Liver (tissue), 9 donors: ENCODE data around the gene ZFP62. TPM values are rescaled to one million over a fixed set of nuclear protein-coding genes. Genes with fewer than 3 reads are reported as not detected.

Experiments used
- DNase-seq: peaks from one replicate; pipeline ENCODE4 v3.0.0-alpha.2; 2017; ENCODE audit warnings: low spot score
- H3K27ac ChIP-seq, 2 donors: one replicate each; pipeline ENCODE4 v1.7.0; 2013; ENCODE audit warnings: inconsistent platforms in 2 of 2, low read length in 2 of 2, control low read depth in 1 of 2, low read depth in 1 of 2, mild to moderate bottlenecking in 1 of 2
- H3K27me3 ChIP-seq, 4 donors: one replicate each; pipeline versions ENCODE4 v1.6.1 to v1.7.0; 2013; ENCODE audit warnings: low read length in 3 of 4, inconsistent platforms in 1 of 4, mild to moderate bottlenecking in 1 of 4, moderate library complexity in 1 of 4; ENCODE audit not compliant: control insufficient read depth in 4 of 4, insufficient read depth in 4 of 4
- H3K36me3 ChIP-seq, 4 donors: one replicate each; pipeline versions ENCODE4 v1.6.1 to v1.7.0; 2013; ENCODE audit warnings: low read length in 3 of 4, mild to moderate bottlenecking in 3 of 4, low read depth in 1 of 4, moderate library complexity in 1 of 4; ENCODE audit not compliant: control insufficient read depth in 4 of 4, insufficient read depth in 3 of 4
- H3K4me1 ChIP-seq, 4 donors: one replicate each; pipeline versions ENCODE4 v1.6.1 to v1.7.0; 2013; ENCODE audit warnings: low read length in 3 of 4, mild to moderate bottlenecking in 3 of 4, moderate library complexity in 1 of 4; ENCODE audit not compliant: control insufficient read depth in 4 of 4, insufficient read depth in 4 of 4
- H3K4me3 ChIP-seq, 3 donors: one replicate each; pipeline versions ENCODE4 v1.6.1 to v1.7.0; 2013; ENCODE audit warnings: low read length in 3 of 3, control low read depth in 1 of 3, low read depth in 1 of 3, mild to moderate bottlenecking in 1 of 3
- H3K9ac ChIP-seq, 2 donors: one replicate each; pipeline ENCODE4 v1.7.0; 2013; ENCODE audit warnings: low read length in 2 of 2, mild to moderate bottlenecking in 2 of 2, moderate library complexity in 2 of 2, control low read depth in 1 of 2, low read depth in 1 of 2
- H3K9me3 ChIP-seq, 4 donors: one replicate each; pipeline versions ENCODE4 v1.6.1 to v1.7.0; 2013; ENCODE audit warnings: low read length in 3 of 4; ENCODE audit not compliant: control insufficient read depth in 4 of 4
- EGR1 ChIP-seq, 2 donors: IDR thresholded peaks; 2 replicates each; pipeline ENCODE4 v1.6.1; 2016 to 2018; ENCODE audit warnings: antibody characterized with exemption in 2 of 2, low read depth in 2 of 2
- FOXA1 ChIP-seq: IDR thresholded peaks from 2 replicates; pipeline ENCODE4 v1.6.1; 2016; ENCODE audit warnings: antibody characterized with exemption
- FOXA2 ChIP-seq: IDR thresholded peaks from 2 replicates; pipeline ENCODE4 v1.6.1; 2016; ENCODE audit warnings: antibody characterized with exemption
- GABPA ChIP-seq, 2 donors: IDR thresholded peaks in 1 of 2; conservative IDR thresholded peaks in 1 of 2; 2 replicates each; pipeline ENCODE4 v1.6.1; 2016; ENCODE audit warnings: antibody characterized with exemption in 2 of 2, mild to moderate bottlenecking in 1 of 2, moderate library complexity in 1 of 2
- HNF4A ChIP-seq, 2 donors: conservative IDR thresholded peaks; 2 replicates each; pipeline ENCODE4 v1.6.1; 2016; ENCODE audit warnings: antibody characterized with exemption in 2 of 2, mild to moderate bottlenecking in 2 of 2
- HNF4G ChIP-seq: IDR thresholded peaks from 2 replicates; pipeline ENCODE4 v1.6.1; 2016; ENCODE audit warnings: antibody characterized with exemption
- JUND ChIP-seq, 2 donors: IDR thresholded peaks; 2 replicates each; pipeline ENCODE4 v1.6.1; 2016; ENCODE audit warnings: antibody characterized with exemption in 2 of 2
- NR2F2 ChIP-seq: IDR thresholded peaks from 2 replicates; pipeline ENCODE4 v1.6.1; 2016; ENCODE audit warnings: antibody characterized with exemption
- RAD21 ChIP-seq, 2 donors: IDR thresholded peaks; 2 replicates each; pipeline ENCODE4 v1.6.1; 2016; ENCODE audit warnings: antibody characterized with exemption in 2 of 2, mild to moderate bottlenecking in 2 of 2
- RXRA ChIP-seq, 2 donors: IDR thresholded peaks; 2 replicates each; pipeline ENCODE4 v1.6.1; 2017 to 2018; ENCODE audit warnings: antibody characterized with exemption in 2 of 2, mild to moderate bottlenecking in 1 of 2
- SP1 ChIP-seq: IDR thresholded peaks from 2 replicates; pipeline ENCODE4 v1.6.1; 2018; ENCODE audit warnings: antibody characterized with exemption, mild to moderate bottlenecking
- TAF1 ChIP-seq: conservative IDR thresholded peaks from 2 replicates; pipeline ENCODE4 v1.6.1; 2016; ENCODE audit warnings: antibody characterized with exemption, mild to moderate bottlenecking
- YY1 ChIP-seq: IDR thresholded peaks from 2 replicates; pipeline ENCODE4 v1.6.1; 2016; ENCODE audit warnings: antibody characterized with exemption, mild to moderate bottlenecking
- WGBS: extraction: QIAGEN DNeasy Blood & Tissue Kit; methylation state at CpG from one replicate; pipeline ENCODE4 v1.1.7; 2013; 5-methylcytosine and 5-hydroxymethylcytosine counted together
- polyA plus RNA-seq, 2 donors: library from polyadenylated mRNA; stranded (reverse) in 1 of 2; unstranded in 1 of 2; fragments of 200-250 nt in 1 of 2; fragments of >200 nt in 1 of 2; fragmentation: Nextera tagmentation in 1 of 2; extraction: Ambion mirVana in 1 of 2; gene quantifications; one replicate each; pipeline versions ENCODE4 v1.2.1 to v1.2.3, GENCODE V29; 2013 to 2015
- total RNA-seq, 2 donors: library from RNA; depleted of rRNA; stranded (reverse); fragments of >200 nt; gene quantifications; one replicate each; pipeline ENCODE4 v1.2.3, GENCODE V29; 2014
- TF ChIP-seq, protein P1 (sequence below): IDR thresholded peaks from 2 replicates; pipeline ENCODE4 v1.6.1; 2016; ENCODE audit warnings: antibody characterized with exemption
- TF ChIP-seq, protein P2 (sequence below): fragments of 150-350 bp; IDR thresholded peaks from 2 replicates; pipeline ENCODE4 v1.5.1; 2017; ENCODE audit warnings: improper control_type of control experiment, low read depth, low read length; ENCODE audit not compliant: missing input control
- TF ChIP-seq, protein P3 (sequence below): IDR thresholded peaks from 2 replicates; pipeline ENCODE4 v1.6.1; 2016; ENCODE audit warnings: antibody characterized with exemption, mild to moderate bottlenecking
- TF ChIP-seq, protein P4 (sequence below): IDR thresholded peaks from 2 replicates; pipeline ENCODE4 v1.6.1; 2016; ENCODE audit warnings: antibody characterized with exemption
- TF ChIP-seq, protein P5 (sequence below): IDR thresholded peaks from 2 replicates; pipeline ENCODE4 v1.6.1; 2016; ENCODE audit warnings: antibody characterized with exemption
- donor health status: healthy.
- donor health status: healthy.
- donor health status: healthy.
- donor health status: healthy.
- donor health status: healthy.

The ZFP62 gene
- total and polyA plus RNA-seq, 4 donors: 3.4 to 8.8 (median 5.7) TPM

DNA sequence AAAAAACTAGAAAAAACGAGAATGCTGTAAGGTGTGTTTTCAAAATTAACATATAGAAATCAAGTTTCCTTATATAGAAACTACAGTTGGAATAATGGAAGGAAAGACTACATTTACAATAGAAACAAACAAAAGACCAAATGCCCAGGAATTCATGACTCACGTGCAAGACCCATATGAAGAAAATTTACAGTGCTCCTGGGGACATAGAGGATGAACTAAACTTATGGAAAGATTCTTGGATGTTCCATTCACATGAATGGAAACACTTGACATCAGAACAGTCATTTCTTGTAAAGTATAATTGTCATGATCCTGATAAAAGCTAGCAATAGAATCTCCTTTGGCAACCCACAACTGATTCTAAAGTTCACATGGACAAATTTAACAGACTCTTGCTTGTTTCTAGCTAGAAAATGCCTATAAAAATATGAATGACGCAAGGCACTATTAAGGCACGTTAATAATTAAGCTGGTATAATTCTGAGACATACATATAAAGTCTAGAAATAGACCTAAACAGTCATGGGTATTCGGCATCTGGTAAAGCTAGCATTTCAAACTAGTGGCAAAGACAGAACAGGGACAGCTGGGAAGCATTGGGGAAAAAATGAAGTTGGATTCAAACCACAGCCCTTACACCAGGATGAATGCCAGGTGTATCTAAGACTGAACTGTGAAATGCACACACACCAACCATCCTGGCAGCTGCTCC is 5.1 kb upstream of the ZFP62 start:
- TF ChIP-seq YY1 (no peak), FOXA1 (no peak), RXRA (IDR thresholded peaks at IDR 0.05) (no peak), HNF4G (no peak), EGR1 (IDR thresholded peaks at IDR 0.05; ENCODE audit: low read depth in 2 of 2) (no peak), JUND (IDR thresholded peaks at IDR 0.05) (no peak), GABPA (IDR thresholded peaks at IDR 0.05 in 1 of 2, conservative IDR thresholded peaks at IDR 0.05 in 1 of 2) (no peak), NR2F2 (no peak), SP1 (no peak), HNF4A (conservative IDR thresholded peaks at IDR 0.05) (no peak), RAD21 (IDR thresholded peaks at IDR 0.05) (no peak), FOXA2 (no peak), TAF1 (no peak)
- TF ChIP-seq, protein P1, sequence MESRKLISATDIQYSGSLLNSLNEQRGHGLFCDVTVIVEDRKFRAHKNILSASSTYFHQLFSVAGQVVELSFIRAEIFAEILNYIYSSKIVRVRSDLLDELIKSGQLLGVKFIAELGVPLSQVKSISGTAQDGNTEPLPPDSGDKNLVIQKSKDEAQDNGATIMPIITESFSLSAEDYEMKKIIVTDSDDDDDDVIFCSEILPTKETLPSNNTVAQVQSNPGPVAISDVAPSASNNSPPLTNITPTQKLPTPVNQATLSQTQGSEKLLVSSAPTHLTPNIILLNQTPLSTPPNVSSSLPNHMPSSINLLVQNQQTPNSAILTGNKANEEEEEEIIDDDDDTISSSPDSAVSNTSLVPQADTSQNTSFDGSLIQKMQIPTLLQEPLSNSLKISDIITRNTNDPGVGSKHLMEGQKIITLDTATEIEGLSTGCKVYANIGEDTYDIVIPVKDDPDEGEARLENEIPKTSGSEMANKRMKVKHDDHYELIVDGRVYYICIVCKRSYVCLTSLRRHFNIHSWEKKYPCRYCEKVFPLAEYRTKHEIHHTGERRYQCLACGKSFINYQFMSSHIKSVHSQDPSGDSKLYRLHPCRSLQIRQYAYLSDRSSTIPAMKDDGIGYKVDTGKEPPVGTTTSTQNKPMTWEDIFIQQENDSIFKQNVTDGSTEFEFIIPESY: no peak
- TF ChIP-seq, protein P2, sequence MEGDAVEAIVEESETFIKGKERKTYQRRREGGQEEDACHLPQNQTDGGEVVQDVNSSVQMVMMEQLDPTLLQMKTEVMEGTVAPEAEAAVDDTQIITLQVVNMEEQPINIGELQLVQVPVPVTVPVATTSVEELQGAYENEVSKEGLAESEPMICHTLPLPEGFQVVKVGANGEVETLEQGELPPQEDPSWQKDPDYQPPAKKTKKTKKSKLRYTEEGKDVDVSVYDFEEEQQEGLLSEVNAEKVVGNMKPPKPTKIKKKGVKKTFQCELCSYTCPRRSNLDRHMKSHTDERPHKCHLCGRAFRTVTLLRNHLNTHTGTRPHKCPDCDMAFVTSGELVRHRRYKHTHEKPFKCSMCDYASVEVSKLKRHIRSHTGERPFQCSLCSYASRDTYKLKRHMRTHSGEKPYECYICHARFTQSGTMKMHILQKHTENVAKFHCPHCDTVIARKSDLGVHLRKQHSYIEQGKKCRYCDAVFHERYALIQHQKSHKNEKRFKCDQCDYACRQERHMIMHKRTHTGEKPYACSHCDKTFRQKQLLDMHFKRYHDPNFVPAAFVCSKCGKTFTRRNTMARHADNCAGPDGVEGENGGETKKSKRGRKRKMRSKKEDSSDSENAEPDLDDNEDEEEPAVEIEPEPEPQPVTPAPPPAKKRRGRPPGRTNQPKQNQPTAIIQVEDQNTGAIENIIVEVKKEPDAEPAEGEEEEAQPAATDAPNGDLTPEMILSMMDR: no peak
- TF ChIP-seq, protein P3, sequence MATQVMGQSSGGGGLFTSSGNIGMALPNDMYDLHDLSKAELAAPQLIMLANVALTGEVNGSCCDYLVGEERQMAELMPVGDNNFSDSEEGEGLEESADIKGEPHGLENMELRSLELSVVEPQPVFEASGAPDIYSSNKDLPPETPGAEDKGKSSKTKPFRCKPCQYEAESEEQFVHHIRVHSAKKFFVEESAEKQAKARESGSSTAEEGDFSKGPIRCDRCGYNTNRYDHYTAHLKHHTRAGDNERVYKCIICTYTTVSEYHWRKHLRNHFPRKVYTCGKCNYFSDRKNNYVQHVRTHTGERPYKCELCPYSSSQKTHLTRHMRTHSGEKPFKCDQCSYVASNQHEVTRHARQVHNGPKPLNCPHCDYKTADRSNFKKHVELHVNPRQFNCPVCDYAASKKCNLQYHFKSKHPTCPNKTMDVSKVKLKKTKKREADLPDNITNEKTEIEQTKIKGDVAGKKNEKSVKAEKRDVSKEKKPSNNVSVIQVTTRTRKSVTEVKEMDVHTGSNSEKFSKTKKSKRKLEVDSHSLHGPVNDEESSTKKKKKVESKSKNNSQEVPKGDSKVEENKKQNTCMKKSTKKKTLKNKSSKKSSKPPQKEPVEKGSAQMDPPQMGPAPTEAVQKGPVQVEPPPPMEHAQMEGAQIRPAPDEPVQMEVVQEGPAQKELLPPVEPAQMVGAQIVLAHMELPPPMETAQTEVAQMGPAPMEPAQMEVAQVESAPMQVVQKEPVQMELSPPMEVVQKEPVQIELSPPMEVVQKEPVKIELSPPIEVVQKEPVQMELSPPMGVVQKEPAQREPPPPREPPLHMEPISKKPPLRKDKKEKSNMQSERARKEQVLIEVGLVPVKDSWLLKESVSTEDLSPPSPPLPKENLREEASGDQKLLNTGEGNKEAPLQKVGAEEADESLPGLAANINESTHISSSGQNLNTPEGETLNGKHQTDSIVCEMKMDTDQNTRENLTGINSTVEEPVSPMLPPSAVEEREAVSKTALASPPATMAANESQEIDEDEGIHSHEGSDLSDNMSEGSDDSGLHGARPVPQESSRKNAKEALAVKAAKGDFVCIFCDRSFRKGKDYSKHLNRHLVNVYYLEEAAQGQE: no peak
- TF ChIP-seq, protein P4, sequence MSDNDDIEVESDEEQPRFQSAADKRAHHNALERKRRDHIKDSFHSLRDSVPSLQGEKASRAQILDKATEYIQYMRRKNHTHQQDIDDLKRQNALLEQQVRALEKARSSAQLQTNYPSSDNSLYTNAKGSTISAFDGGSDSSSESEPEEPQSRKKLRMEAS: no peak
- TF ChIP-seq, protein P5, sequence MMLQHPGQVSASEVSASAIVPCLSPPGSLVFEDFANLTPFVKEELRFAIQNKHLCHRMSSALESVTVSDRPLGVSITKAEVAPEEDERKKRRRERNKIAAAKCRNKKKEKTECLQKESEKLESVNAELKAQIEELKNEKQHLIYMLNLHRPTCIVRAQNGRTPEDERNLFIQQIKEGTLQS: no peak
- peaks cover 0 to 5% (median 1%) of the 10 kb centered on the region in 4 donors for H3K4me1 ChIP-seq
- no peaks in the 10 kb centered on the region for H3K36me3 ChIP-seq
- H3K27ac ChIP-seq: no peak overlapping the region
- H3K4me3 ChIP-seq: no peak overlapping the region
- 54% methylated on average over 5 of the region's 5 CpGs for WGBS
- H3K9ac ChIP-seq: no peak overlapping the region
- no peaks in the 10 kb centered on the region for H3K9me3 ChIP-seq
- DNase-seq: no peak
- no peaks in the 10 kb centered on the region for H3K27me3 ChIP-seq
